GM19452 (cell line): ENCODE results near the gene UGT1A8.

Source experiments
- ATAC-seq: cut with Tn5 transposase; IDR thresholded peaks from one replicate; pipeline ENCODE4 v1.9.1; 2021; ENCODE audit not compliant: unreplicated experiment

Gene UGT1A8

DNA sequence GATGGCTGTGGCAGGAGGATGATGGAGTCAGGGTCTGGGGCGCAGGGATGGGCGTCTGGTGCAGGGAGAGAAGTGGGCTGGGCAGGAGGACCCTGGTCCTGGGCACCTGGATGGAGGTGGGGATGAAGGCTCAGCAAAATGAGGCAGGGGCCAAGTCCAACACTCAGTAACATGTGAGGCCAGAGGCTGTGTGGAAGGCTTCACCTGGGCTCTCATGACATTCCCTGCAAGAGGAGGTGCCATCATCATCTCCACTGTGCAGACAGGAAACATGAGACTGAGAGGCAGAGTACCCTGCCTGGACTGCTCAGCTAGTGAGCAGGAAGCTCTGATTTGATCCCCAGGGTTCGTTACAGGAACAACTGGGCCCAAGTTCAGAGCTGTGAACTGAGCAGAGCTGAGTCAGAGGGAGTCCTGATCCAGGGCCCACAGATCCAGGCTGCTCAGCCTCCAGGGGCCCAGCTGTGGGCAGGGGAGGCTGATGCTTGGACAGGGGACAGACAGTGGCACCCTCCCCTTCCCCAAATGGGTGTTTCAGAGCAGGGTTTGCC, 200.0 kb downstream of the UGT1A8 start:
- no peak for ATAC-seq

- no peak for ATAC-seq
These were observed 200.7 kb downstream of the UGT1A8 start for GRCh38 chr2:233817995-233818638.

GRCh38 chr2:233818639-233819621, 201.5 kb downstream of the UGT1A8 start:
- ATAC-seq, result no peak

- ATAC-seq, result no peak
These were observed 202.7 kb downstream of the UGT1A8 start for GRCh38 chr2:233819884-233820773.

DNA sequence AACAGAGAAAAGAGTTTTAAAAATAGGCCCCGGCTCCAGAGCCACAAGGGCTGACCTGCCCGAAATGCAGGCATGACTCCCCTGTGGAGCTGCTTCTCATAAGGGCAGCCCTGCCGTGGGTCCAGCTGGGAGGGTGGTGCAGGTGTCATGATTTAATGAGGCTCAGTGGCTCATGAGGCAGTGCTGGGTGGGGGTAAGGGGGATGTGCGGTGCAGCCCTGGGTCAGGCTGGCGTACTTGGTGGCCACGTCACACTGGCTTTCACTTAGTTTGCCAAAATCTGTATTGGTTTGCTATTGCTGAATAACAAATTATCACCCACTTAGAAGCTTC, 203.3 kb downstream of the UGT1A8 start:
- no peak for ATAC-seq

DNA sequence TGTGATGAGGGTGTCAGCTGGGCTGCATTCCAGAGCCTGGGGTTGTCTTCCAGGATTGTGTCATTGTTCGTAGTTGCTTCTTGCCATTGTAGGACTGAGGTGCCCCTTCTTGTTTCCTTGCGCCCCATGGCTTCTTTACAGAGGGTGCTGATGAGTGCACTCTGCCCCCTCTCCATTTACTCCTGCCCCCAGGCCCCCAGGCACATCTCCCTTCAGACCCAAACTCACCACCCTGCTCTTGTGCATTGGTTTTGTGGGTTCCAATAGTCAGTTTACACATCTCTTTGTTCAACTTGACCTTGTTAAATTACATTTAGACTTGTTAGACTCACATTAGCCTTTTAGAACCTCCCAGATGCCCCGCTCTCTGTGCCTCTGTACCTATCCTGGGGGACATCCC, 203.8 kb downstream of the UGT1A8 start:
- no peak for ATAC-seq

DNA sequence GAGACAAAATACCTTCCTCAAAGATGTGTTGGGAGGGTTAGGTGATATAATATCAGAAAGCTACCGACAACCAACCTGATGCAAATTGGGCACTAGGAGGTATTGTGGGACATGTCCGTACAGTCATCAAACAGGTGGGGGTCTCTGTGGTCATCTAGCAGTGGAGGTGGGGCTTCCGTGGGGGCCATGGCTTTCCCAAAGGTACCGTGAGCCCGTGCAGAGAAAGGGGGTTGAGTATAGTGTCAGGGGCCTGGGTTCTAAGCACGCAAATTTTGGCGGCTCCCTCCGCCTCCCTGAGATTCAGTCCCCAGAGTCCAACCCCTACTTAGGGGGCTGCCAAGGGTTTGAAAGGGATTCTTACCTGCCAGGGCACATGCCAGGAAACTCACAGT, 204.3 kb downstream of the UGT1A8 start:
- ATAC-seq, result no peak

DNA sequence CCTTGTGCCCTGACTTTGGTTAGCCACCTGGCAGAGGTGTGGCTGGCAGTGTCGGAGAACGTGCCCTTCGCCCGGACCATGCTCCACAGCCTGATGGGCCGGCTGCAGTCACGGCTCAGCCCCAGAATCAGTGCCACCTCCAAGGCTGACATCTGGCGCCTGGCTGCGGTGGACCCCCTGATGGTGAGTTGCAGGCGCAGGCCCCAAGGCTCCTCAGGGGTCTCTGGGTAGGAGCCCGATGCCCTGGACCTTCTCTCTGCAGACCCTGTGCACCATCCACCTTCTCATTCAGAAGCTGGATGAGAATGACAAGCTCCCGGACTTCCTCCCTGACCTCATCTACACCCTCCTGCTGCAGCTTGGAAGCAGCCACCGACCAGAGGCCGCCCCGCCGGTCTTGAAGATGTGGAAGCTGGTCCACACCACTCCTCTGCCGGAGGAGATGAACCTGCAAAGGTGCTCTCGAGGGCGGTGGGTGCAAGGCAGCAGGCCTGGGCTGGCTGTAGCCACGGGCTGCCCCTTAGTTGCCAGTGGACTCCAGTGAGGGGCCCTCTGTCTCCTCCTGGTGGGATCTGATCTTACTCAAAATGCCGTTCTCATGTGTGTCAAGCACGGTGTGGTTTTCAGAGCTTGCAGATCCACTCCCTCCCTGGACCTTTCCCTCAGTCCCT, 204.8 kb downstream of the UGT1A8 start:
- no peak for ATAC-seq
